Muscle layer of duodenum (tissue), 2 donors: ENCODE results near the gene ADGRA1.

Experiments used
- H3K27ac ChIP-seq: one replicate; pipeline ENCODE4 v1.7.0; 2013; ENCODE audit warnings: mild to moderate bottlenecking, low read length
- H3K27me3 ChIP-seq: one replicate; pipeline ENCODE4 v1.7.0; 2013; ENCODE audit warnings: low read depth, mild to moderate bottlenecking, control low read depth, low read length
- H3K36me3 ChIP-seq, 2 donors: one replicate each; pipeline ENCODE4 v1.7.0; 2013; ENCODE audit warnings: low read length in 2 of 2, control low read depth in 1 of 2, mild to moderate bottlenecking in 1 of 2; ENCODE audit not compliant: insufficient read depth in 2 of 2, control insufficient read depth in 1 of 2
- H3K4me1 ChIP-seq, 2 donors: one replicate each; pipeline ENCODE4 v1.7.0; 2013; ENCODE audit warnings: low read length in 2 of 2, mild to moderate bottlenecking in 2 of 2, control low read depth in 1 of 2, moderate library complexity in 1 of 2; ENCODE audit not compliant: insufficient read depth in 2 of 2, control insufficient read depth in 1 of 2
- H3K4me3 ChIP-seq, 2 donors: one replicate each; pipeline ENCODE4 v1.7.0; 2013; ENCODE audit warnings: low read length in 2 of 2, low read depth in 1 of 2, mild to moderate bottlenecking in 1 of 2
- H3K9me3 ChIP-seq, 2 donors: one replicate each; pipeline ENCODE4 v1.7.0; 2013; ENCODE audit warnings: low read length in 2 of 2, control low read depth in 1 of 2, mild to moderate bottlenecking in 1 of 2; ENCODE audit not compliant: control insufficient read depth in 1 of 2
- donor health status: healthy.

The ADGRA1 gene

DNA sequence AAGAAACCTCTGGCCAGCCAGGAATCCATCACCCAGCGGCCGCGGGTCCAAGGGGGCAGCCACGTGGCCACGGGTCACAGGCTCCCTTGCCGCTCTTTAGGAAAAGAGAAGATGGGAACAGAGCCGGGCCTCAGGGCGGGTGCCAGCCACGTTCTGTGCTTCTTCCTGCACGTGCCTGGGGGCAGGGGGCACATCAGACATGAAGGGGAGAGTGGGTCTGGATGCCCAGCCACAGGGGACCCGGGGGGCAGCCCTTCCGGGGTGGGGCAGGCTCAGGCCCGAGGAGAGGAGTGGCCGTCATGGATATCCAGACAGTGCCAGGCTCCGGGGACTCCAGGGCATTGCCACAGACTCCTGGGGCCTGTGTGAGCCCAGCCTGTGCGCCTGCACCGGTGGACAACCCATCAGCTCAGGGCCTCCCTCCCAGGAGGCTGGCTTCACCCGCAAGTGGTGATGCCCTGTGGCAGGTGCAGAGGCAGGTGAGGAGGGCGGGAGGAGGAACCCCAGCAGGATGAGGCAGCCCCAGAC, 31.0 kb upstream of the ADGRA1 start:
- H3K4me3 ChIP-seq: no peak overlapping the region

GRCh38 chr10:133058331-133059092, 29.2 kb upstream of the ADGRA1 start:
- Histone ChIP-seq H3K27ac (no peak overlapping the region), H3K27me3 (no peaks in the 10 kb centered on the region), H3K4me3 (no peak overlapping the region), H3K36me3 (no peaks in the 10 kb centered on the region), H3K4me1 (no peaks in the 10 kb centered on the region), H3K9me3 (no peaks in the 10 kb centered on the region)

More for the DNA sequence above, 31.0 kb upstream of the ADGRA1 start:
- Histone ChIP-seq H3K36me3 (no peaks in the 10 kb centered on the region), H3K9me3 (no peaks in the 10 kb centered on the region), H3K27me3 (no peaks in the 10 kb centered on the region), H3K4me1 (no peaks in the 10 kb centered on the region), H3K27ac (no peak overlapping the region)

GRCh38 chr10:133059093-133059470, 28.6 kb upstream of the ADGRA1 start:
- no peaks in the 10 kb centered on the region for H3K27me3 ChIP-seq
- H3K9me3 ChIP-seq: no peaks in the 10 kb centered on the region
- H3K36me3 ChIP-seq: no peaks in the 10 kb centered on the region
- H3K27ac ChIP-seq: no peak overlapping the region
- no peaks in the 10 kb centered on the region for H3K4me1 ChIP-seq
- H3K4me3 ChIP-seq: no peak overlapping the region

GRCh38 chr10:133059571-133059970, 28.2 kb upstream of the ADGRA1 start:
- H3K9me3 ChIP-seq: no peaks in the 10 kb centered on the region
- H3K27ac ChIP-seq: no peak overlapping the region
- no peaks in the 10 kb centered on the region for H3K27me3 ChIP-seq
- H3K36me3 ChIP-seq: no peaks in the 10 kb centered on the region
- no peak overlapping the region for H3K4me3 ChIP-seq
- H3K4me1 ChIP-seq: no peaks in the 10 kb centered on the region

GRCh38 chr10:133060022-133060421, 27.7 kb upstream of the ADGRA1 start:
- Histone ChIP-seq H3K27ac (no peak overlapping the region), H3K4me3 (no peak overlapping the region), H3K9me3 (no peaks in the 10 kb centered on the region), H3K4me1 (no peaks in the 10 kb centered on the region), H3K36me3 (no peaks in the 10 kb centered on the region), H3K27me3 (no peaks in the 10 kb centered on the region)

- no peaks in the 10 kb centered on the region for H3K27me3 ChIP-seq
- H3K4me1 ChIP-seq: no peaks in the 10 kb centered on the region
- no peak overlapping the region for H3K4me3 ChIP-seq
- H3K36me3 ChIP-seq: no peaks in the 10 kb centered on the region
- no peaks in the 10 kb centered on the region for H3K9me3 ChIP-seq
- no peak overlapping the region for H3K27ac ChIP-seq
Observed at GRCh38 chr10:133060466-133060865, 27.3 kb upstream of the ADGRA1 start.

- Histone ChIP-seq H3K4me3 (no peak overlapping the region), H3K9me3 (no peaks in the 10 kb centered on the region), H3K27ac (no peak overlapping the region), H3K27me3 (no peaks in the 10 kb centered on the region), H3K4me1 (no peaks in the 10 kb centered on the region), H3K36me3 (no peaks in the 10 kb centered on the region)
Observed at GRCh38 chr10:133060881-133061280, 26.8 kb upstream of the ADGRA1 start.

- Histone ChIP-seq H3K36me3 (no peaks in the 10 kb centered on the region), H3K4me1 (no peaks in the 10 kb centered on the region), H3K4me3 (no peak overlapping the region), H3K9me3 (no peaks in the 10 kb centered on the region), H3K27me3 (no peaks in the 10 kb centered on the region), H3K27ac (no peak overlapping the region)
Observed at GRCh38 chr10:133061296-133062038, 26.3 kb upstream of the ADGRA1 start.

DNA sequence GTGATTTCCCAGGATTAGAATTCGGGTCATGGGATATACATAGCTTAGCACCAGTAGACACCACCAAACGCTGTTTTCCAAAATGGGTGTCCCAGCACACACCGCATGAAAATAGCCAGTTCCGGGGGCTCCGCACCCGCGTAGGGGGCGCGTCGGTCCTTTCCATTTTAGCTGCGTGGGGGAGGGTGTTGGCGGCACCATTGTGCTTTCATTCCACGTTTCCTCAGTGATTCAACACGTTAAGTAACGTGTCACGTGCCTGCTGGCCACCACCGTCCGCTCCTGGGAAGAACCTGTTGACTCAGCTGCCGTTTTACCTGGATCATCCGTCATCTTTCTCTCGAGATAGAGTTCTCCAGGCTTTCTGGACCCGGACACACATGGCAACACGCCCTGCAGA, 25.6 kb upstream of the ADGRA1 start:
- H3K4me3 ChIP-seq: no peak overlapping the region
- H3K9me3 ChIP-seq: no peaks in the 10 kb centered on the region
- no peaks in the 10 kb centered on the region for H3K27me3 ChIP-seq
- H3K27ac ChIP-seq: no peak overlapping the region
- H3K36me3 ChIP-seq: no peaks in the 10 kb centered on the region
- no peaks in the 10 kb centered on the region for H3K4me1 ChIP-seq

DNA sequence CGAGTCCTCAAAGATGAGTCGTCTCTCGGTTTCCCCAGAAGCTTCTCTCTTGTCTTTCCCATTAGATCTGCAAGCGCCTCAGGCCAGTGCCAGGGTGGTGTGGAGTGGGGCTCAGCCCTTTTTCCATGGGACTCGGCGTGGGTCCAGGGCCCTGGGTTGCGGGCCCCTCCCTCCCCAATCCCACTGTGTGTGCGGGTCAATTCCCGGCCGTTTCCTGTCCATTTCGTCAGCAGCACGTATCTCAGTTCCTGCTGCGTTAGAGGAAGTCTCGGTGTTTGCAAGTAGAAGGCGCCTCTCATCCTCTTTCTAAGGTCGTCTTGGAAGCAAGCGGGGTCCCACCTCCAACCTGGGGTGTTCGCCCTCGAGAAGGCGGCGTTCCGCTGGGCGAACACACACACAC, 25.1 kb upstream of the ADGRA1 start:
- no peaks in the 10 kb centered on the region for H3K4me1 ChIP-seq
- no peaks in the 10 kb centered on the region for H3K27me3 ChIP-seq
- H3K9me3 ChIP-seq: no peaks in the 10 kb centered on the region
- H3K36me3 ChIP-seq: no peaks in the 10 kb centered on the region
- H3K27ac ChIP-seq: no peak overlapping the region
- no peak overlapping the region for H3K4me3 ChIP-seq

DNA sequence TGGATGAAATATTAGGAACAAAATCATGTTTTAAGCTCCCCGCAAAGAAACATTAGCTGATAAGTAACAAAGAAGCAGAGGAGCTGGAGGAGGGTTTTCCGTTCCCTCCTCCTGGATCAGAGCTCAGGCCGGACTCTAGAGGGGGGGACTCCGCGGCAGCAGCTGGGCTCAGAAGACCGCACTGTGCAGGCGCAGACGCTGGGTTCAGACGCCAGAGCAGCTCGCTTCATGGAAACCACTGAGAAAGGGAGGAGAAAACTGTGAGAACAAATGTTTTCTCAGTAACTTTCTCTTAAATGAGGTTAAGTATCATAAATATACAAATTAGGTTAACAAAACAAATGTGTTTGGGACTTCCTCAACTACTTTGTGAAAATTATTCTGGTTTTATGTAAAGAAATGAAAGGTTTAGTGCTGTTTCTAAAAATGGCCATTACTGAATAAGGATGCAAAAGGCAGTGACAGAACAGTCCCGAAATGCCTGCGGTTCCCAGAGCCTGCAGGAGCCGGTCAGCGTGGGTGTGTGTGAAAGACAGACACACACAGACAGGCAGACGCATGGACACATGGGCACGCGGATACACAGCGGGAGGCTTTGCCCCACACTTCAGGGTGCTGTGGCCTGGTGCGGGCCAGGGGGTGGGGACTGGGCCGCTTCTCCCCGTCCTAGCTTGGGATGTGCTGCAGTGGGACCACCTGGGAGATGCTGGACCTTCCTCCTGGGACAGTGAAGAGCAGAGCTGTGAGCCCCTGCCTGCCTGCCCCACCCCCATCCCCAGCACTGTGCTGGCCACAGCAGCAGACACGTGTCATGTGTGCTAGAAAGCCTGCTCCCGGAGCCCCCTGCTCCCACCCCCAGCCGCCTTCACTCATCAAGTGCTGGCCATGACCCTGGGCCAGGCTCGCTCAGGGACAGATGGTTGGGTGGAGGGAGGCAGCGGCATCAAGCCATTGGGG, 20.3 kb upstream of the ADGRA1 start:
- no peak overlapping the region for H3K4me3 ChIP-seq
- H3K27me3 ChIP-seq: no peaks in the 10 kb centered on the region
- H3K4me1 ChIP-seq: no peaks in the 10 kb centered on the region
- H3K9me3 ChIP-seq: no peaks in the 10 kb centered on the region
- H3K36me3 ChIP-seq: no peaks in the 10 kb centered on the region
- H3K27ac ChIP-seq: no peak overlapping the region
